Thyroid gland (tissue), 4 donors: ENCODE data around the gene MXD4.

Experiments
- POLR2A ChIP-seq, 2 donors: fragments of 450-650 bp; IDR thresholded peaks; one replicate each; pipeline ENCODE4 v1.6.1; 2017; ENCODE audit warnings: antibody characterized with exemption in 2 of 2, mild to moderate bottlenecking in 2 of 2, moderate library complexity in 1 of 2
- TF ChIP-seq, protein P1 (sequence below), 6 experiments: fragments of 200-600 bp in 3 of 6; fragments of 450-650 bp in 3 of 6; sonication (generic) in 3 of 6; IDR thresholded peaks; one replicate each; pipeline ENCODE4 v1.5.1; 2016 to 2019; ENCODE audit warnings: antibody characterized with exemption in 6 of 6, mild to moderate bottlenecking in 2 of 6, inconsistent platforms in 1 of 6, moderate library complexity in 1 of 6

DNA sequence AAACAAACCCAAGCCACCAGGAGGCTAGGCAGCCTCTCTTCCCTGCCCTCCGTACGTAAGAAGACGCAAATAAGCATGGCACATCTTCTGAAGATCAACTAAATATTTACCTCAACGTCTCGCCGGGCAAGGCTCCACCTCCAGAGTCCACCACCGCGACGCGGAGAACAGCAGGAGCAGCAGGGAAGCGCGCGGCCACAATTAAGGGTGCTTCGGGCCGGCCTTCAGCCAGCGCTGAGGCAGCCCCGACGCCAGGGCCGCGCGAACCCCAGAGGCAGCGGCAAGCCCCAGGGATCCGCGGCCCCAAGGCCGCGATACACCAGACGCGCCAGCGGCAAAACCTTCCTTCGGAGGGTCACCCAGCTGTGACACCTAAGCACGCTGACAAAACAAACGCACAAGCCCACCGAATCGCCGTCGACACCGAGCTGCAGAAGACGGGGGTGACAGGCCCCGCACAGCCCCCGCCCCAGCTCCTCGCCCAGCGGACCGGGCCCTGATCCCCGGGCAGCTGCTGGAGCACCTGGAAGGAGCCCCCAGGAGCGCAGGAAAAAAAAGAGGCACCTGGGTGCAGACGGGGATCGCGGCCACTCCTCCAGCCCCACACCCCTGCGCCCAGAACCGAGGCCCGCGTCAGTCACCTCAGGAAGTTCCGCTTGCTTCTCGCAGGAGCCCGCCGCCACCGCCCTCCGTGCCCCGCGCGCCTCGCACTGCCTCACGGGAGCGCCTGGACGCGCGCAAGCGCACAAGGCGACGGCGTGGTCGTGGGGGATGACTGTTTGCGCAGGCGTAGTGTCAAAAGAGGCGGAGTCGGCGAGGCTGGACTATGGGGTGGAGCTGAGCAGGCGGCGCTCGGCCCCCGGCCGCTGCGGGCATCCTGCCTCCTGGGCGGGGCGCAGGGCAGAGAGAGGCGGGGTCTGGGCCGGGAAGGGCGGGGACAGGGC lies 20.2 kb downstream of the MXD4 start, which contains the start of the genes HAUS3 and POLN:
- peak in 1 of 2 donors; percentile 90 for TF ChIP-seq POLR2A (IDR thresholded peaks at IDR 0.05)
- TF ChIP-seq, protein P1, sequence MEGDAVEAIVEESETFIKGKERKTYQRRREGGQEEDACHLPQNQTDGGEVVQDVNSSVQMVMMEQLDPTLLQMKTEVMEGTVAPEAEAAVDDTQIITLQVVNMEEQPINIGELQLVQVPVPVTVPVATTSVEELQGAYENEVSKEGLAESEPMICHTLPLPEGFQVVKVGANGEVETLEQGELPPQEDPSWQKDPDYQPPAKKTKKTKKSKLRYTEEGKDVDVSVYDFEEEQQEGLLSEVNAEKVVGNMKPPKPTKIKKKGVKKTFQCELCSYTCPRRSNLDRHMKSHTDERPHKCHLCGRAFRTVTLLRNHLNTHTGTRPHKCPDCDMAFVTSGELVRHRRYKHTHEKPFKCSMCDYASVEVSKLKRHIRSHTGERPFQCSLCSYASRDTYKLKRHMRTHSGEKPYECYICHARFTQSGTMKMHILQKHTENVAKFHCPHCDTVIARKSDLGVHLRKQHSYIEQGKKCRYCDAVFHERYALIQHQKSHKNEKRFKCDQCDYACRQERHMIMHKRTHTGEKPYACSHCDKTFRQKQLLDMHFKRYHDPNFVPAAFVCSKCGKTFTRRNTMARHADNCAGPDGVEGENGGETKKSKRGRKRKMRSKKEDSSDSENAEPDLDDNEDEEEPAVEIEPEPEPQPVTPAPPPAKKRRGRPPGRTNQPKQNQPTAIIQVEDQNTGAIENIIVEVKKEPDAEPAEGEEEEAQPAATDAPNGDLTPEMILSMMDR (IDR thresholded peaks at IDR 0.05): no peak
